Measurements from ENCODE around the gene PITX2. TPM values are rescaled to one million over a fixed set of nuclear protein-coding genes. Genes with fewer than 3 reads are reported as not detected.

Gene PITX2
- total RNA-seq, 1 donor from 2014 or later: 1.6 TPM

GRCh38 chr4:110628663-110629213 lies 5.9 kb upstream of the PITX2 start:
- H4K20me1 ChIP-seq (ENCODE audit: low read depth): peaks cover 54% of the 10 kb centered on the region
- H3K9ac ChIP-seq: no peak overlapping the region
- H3K27ac ChIP-seq: no peak overlapping the region
- H3K9me3 Mint-ChIP-seq: peaks cover 6% of the 10 kb centered on the region
- H3K9me3 ChIP-seq (ENCODE audit: low read depth): no peaks in the 10 kb centered on the region
- no peak overlapping the region for H3K27ac Mint-ChIP-seq
- peaks cover 99% of the 10 kb centered on the region for H3K27me3 ChIP-seq
- peak; percentile 6 for TF ChIP-seq EZH2 (IDR thresholded peaks at IDR 0.05)
- TF ChIP-seq EZH2phosphoT487 (IDR thresholded peaks at IDR 0.05): no peak
- peaks cover 48% of the 10 kb centered on the region for H3F3A ChIP-seq (ENCODE audit: low read depth)
- H2AFZ ChIP-seq (replicated peaks): no peak overlapping the region
- peak overlapping the region; percentile 37 for H3K4me3 ChIP-seq
- H3K36me3 ChIP-seq: no peaks in the 10 kb centered on the region
- peaks cover 91% of the 10 kb centered on the region for H3K27me3 Mint-ChIP-seq (ENCODE audit: insufficient read depth, low read depth)
- no peaks in the 10 kb centered on the region for H3K36me3 Mint-ChIP-seq
- H3K4me1 Mint-ChIP-seq: peaks cover 33% of the 10 kb centered on the region
- H3K4me2 ChIP-seq: peak overlapping the region; percentile 82
- H3K79me2 ChIP-seq (ENCODE audit: low read depth): no peaks in the 10 kb centered on the region
- peak overlapping the region; percentile 51 for H3K4me3 Mint-ChIP-seq
- H3K4me1 ChIP-seq: peaks cover 37% of the 10 kb centered on the region
- peak; percentile 63 for DNase-seq (ENCODE audit: low spot score)

GRCh38 chr4:110627977-110628662 lies 5.2 kb upstream of the PITX2 start:
- Mint-ChIP-seq H3K36me3 (no peaks in the 10 kb centered on the region), H3K27ac (no peak overlapping the region), H3K4me3 (no peak overlapping the region), H3K9me3 (peaks cover 6% of the 10 kb centered on the region), H3K4me1 (peaks cover 33% of the 10 kb centered on the region), H3K27me3 (ENCODE audit: insufficient read depth, low read depth) (peaks cover 91% of the 10 kb centered on the region)
- Histone ChIP-seq H3F3A (ENCODE audit: low read depth) (peaks cover 47% of the 10 kb centered on the region), H3K27me3 (peaks cover 99% of the 10 kb centered on the region), H3K4me2 (peak overlapping the region; percentile 82), H3K4me1 (peaks cover 33% of the 10 kb centered on the region), H3K36me3 (no peaks in the 10 kb centered on the region), H3K27ac (no peak overlapping the region), H2AFZ (replicated peaks) (no peak overlapping the region), H3K4me3 (peak overlapping the region; percentile 37), H3K9ac (no peak overlapping the region), H4K20me1 (ENCODE audit: low read depth) (peaks cover 60% of the 10 kb centered on the region), H3K79me2 (ENCODE audit: low read depth) (no peaks in the 10 kb centered on the region), H3K9me3 (ENCODE audit: low read depth) (no peaks in the 10 kb centered on the region)
- DNase-seq (ENCODE audit: low spot score): peak; percentile 68
- TF ChIP-seq EZH2phosphoT487 (IDR thresholded peaks at IDR 0.05): no peak
- no peak for TF ChIP-seq CTCF (IDR thresholded peaks at IDR 0.05)
- TF ChIP-seq EZH2 (IDR thresholded peaks at IDR 0.05): no peak

- Mint-ChIP-seq H3K36me3 (no peaks in the 10 kb centered on the region), H3K27me3 (ENCODE audit: insufficient read depth, low read depth) (peaks cover 90% of the 10 kb centered on the region), H3K27ac (no peak overlapping the region)
Measured at GRCh38 chr4:110626532-110627153, 3.8 kb upstream of the PITX2 start.

More at GRCh38 chr4:110626532-110627153, 3.8 kb upstream of the PITX2 start:
- H3K27ac ChIP-seq: no peak overlapping the region
- no peak for DNase-seq (ENCODE audit: low spot score)
- H3K79me2 ChIP-seq (ENCODE audit: low read depth): no peaks in the 10 kb centered on the region
- H3K9ac ChIP-seq: no peak overlapping the region
- peaks cover 33% of the 10 kb centered on the region for H3K4me1 ChIP-seq
- Mint-ChIP-seq H3K9me3 (peaks cover 6% of the 10 kb centered on the region), H3K4me1 (peaks cover 30% of the 10 kb centered on the region), H3K4me3 (no peak overlapping the region)
- no peak for TF ChIP-seq EZH2 (IDR thresholded peaks at IDR 0.05)
- no peak for TF ChIP-seq CTCF (IDR thresholded peaks at IDR 0.05)
- TF ChIP-seq EZH2phosphoT487 (IDR thresholded peaks at IDR 0.05): no peak
- no peak overlapping the region for H3K4me3 ChIP-seq
- no peak overlapping the region for H2AFZ ChIP-seq (replicated peaks)
- H3K36me3 ChIP-seq: no peaks in the 10 kb centered on the region
- no peaks in the 10 kb centered on the region for H3K9me3 ChIP-seq (ENCODE audit: low read depth)
- H3K4me2 ChIP-seq: no peak overlapping the region
- peaks cover 100% of the 10 kb centered on the region for H3K27me3 ChIP-seq
- H3F3A ChIP-seq (ENCODE audit: low read depth): peaks cover 38% of the 10 kb centered on the region
- H4K20me1 ChIP-seq (ENCODE audit: low read depth): peaks cover 71% of the 10 kb centered on the region

All from neural progenitor cell (in vitro differentiated cells).